GM19043 (cell line): Measurements from ENCODE around the gene ZNF749.
A peak's percentile ranks its signal among the peaks of the same experiment; 100 is the strongest.

ENCODE experiments used
- ATAC-seq: cut with Tn5 transposase; IDR thresholded peaks from one replicate; pipeline ENCODE4 v1.9.1; 2021; ENCODE audit warnings: low read depth; ENCODE audit not compliant: unreplicated experiment

Gene ZNF749

GRCh38 chr19:57435062-57435978 lies at the start of gene ZNF749:
ZNF749 (plus strand) TSS chr19:57435325; CDS start chr19:57435579, 254 bp downstream.
- ATAC-seq = peak; percentile 94

GRCh38 chr19:57389194-57389729 lies 45.9 kb upstream of the ZNF749 start:
- no peak for ATAC-seq

GRCh38 chr19:57389730-57390598 lies 45.2 kb upstream of the ZNF749 start, which contains the start of gene ZNF548:
ZNF548 (plus strand) TSS chr19:57389854; CDS start chr19:57390100, 246 bp downstream.
- ATAC-seq = peak; percentile 98

- no peak for ATAC-seq
Measured at GRCh38 chr19:57395710-57396109, 39.4 kb upstream of the ZNF749 start.

GRCh38 chr19:57398868-57399267 lies 36.3 kb upstream of the ZNF749 start:
- no peak for ATAC-seq

GRCh38 chr19:57403737-57404563 lies 31.2 kb upstream of the ZNF749 start:
- ATAC-seq = no peak

- no peak for ATAC-seq
Measured at GRCh38 chr19:57406516-57407123, 28.5 kb upstream of the ZNF749 start.

GRCh38 chr19:57410877-57411671 lies 24.1 kb upstream of the ZNF749 start, which contains the start of gene ZNF17:
ZNF17 (plus strand) TSS chr19:57411161; CDS start chr19:57413616, 2,455 bp downstream.
- peak; percentile 99 for ATAC-seq

GRCh38 chr19:57419439-57419838 lies 15.7 kb upstream of the ZNF749 start:
- ATAC-seq = no peak

- no peak for ATAC-seq
Measured at GRCh38 chr19:57421037-57421436, 14.1 kb upstream of the ZNF749 start.

- ATAC-seq = no peak
Measured at GRCh38 chr19:57434386-57435061, 601 bp upstream of the ZNF749 start.

GRCh38 chr19:57436417-57436816 lies 1.3 kb downstream of the ZNF749 start:
- no peak for ATAC-seq

GRCh38 chr19:57437931-57438330 lies 2.8 kb downstream of the ZNF749 start:
- ATAC-seq = no peak

GRCh38 chr19:57438925-57439324 lies 3.8 kb downstream of the ZNF749 start:
- ATAC-seq = no peak

GRCh38 chr19:57441979-57442752 lies 7.0 kb downstream of the ZNF749 start:
- no peak for ATAC-seq

GRCh38 chr19:57443121-57443696 lies 8.1 kb downstream of the ZNF749 start:
- ATAC-seq = no peak

- ATAC-seq = no peak
Measured at GRCh38 chr19:57452307-57452706, 17.2 kb downstream of the ZNF749 start.
